ENCODE results near the gene SLC37A1.

DNA sequence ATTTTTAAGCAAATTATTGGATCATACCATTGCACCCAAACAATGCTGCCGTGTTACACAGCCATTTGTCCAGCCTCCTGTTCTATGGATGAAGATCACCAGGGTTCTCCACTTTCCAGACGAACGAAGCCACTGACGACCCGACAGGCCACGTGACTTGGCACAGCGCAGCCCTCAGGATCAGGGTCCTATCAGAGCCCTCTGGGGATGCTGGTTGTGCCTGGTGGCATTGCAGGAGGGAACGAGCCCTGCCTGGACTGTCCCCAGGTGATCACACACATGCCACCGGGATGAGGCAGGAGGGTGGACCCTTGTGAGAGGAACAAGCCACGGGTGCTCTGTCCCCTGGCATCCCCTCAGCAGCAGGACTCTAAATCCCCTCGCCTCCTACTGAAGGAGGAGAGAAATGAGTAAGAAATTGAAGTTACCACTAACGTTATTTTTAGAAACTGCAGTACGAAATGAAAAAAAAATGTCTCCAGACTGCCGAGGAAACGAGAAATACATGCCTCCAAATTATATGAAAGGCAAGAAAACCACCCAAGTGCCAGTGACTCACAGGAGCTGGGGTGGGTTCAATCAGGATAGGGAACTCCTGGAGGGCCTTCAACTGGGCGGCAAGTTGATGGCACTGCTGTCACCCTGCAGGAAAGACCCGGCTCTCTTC is 81.1 kb downstream of the SLC37A1 start:
- TF ChIP-seq POLR2A (IDR thresholded peaks at IDR 0.05; ENCODE audit: low read length): no peak
- no peak for TF ChIP-seq GATA1 (IDR thresholded peaks at IDR 0.05; ENCODE audit: low read depth, low read length)

Data from erythroblast (primary cell).